Heart right ventricle (tissue), 16 donors: Measurements from ENCODE around the gene ZMIZ2. TPM values are rescaled to one million over a fixed set of nuclear protein-coding genes. Genes with fewer than 3 reads are reported as not detected.
"Not testable (repeated sequence)": the region's sequence is repeated elsewhere in the genome, so short reads cannot be mapped to it uniquely, and the experiment has no call there.

Source experiments
- ATAC-seq, 8 donors: fragments of 200-7000 bp; cut with Tn5 transposase; one replicate each; pipeline ENCODE4 v1.9.1; 2020; ENCODE audit warnings: mild to moderate bottlenecking in 8 of 8, moderate library complexity in 8 of 8, moderate number of reproducible peaks in 1 of 8
- DNase-seq, 2 donors: peaks; one replicate each; pipeline ENCODE4 v3.0.0-alpha.2; 2020
- H3K27ac ChIP-seq, 10 donors: fragments of 200-600 bp; sonication (generic) in 2 of 10; one replicate each; pipeline versions ENCODE4 v1.5.0 to v1.8.0; 2020 to 2022; ENCODE audit warnings: mild to moderate bottlenecking in 3 of 10
- H3K27me3 ChIP-seq, 7 donors: fragments of 200-600 bp; one replicate each; pipeline ENCODE4 v1.8.0; 2021 to 2022; ENCODE audit warnings: mild to moderate bottlenecking in 2 of 7
- H3K36me3 ChIP-seq, 9 donors: fragments of 200-600 bp; sonication (generic) in 1 of 9; one replicate each; pipeline versions ENCODE4 v1.5.0 to v1.8.0; 2020 to 2022; ENCODE audit warnings: mild to moderate bottlenecking in 2 of 9
- H3K4me1 ChIP-seq, 9 donors: fragments of 200-600 bp; sonication (generic) in 1 of 9; one replicate each; pipeline versions ENCODE4 v1.5.0 to v1.8.0; 2020 to 2022; ENCODE audit warnings: mild to moderate bottlenecking in 4 of 9
- H3K4me3 ChIP-seq, 10 donors: fragments of 200-600 bp; sonication (generic) in 2 of 10; one replicate each; pipeline versions ENCODE4 v1.5.0 to v1.8.0; 2020 to 2022; ENCODE audit warnings: mild to moderate bottlenecking in 7 of 10, moderate library complexity in 2 of 10
- H3K9me3 ChIP-seq, 11 donors: fragments of 200-600 bp in 10 of 11; sonication (generic) in 2 of 11; one replicate each; pipeline versions ENCODE4 v1.5.0 to v1.8.0; 2013 to 2022; ENCODE audit warnings: mild to moderate bottlenecking in 2 of 11, control low read depth in 1 of 11, moderate library complexity in 1 of 11
- WGBS, 2 donors: extraction: QIAGEN DNeasy Blood & Tissue Kit; methylation state at CpG; one replicate each; pipeline ENCODE4 v1.1.7; 2013; ENCODE audit warnings: inconsistent platforms in 1 of 2; 5-methylcytosine and 5-hydroxymethylcytosine counted together
- intact Hi-C, 10 donors: fragments of 100-400 bp; cut with DNase I; formaldehyde crosslinking; loops; one replicate each; pipeline versions ENCODE4 v1.11.1 to v1.14.2; 2022
- polyA plus RNA-seq, 2 donors: library from polyadenylated mRNA; stranded (reverse); fragments of 200-250 nt; gene quantifications; one replicate each; pipeline ENCODE4 v1.2.3, GENCODE V29; 2013
- total RNA-seq, 10 donors: library from RNA; stranded (reverse); fragmentation: NEBNext Ultra II Directional in 3 of 10; extraction: Animal tissue kit (Norgen Biotek cat#: 25700) in 3 of 10; gene quantifications; one replicate each; pipeline versions ENCODE4 v1.2.1 to v1.2.4, GENCODE V29; 2021 to 2023
- TF ChIP-seq, protein P1 (sequence below), 9 donors: fragments of 200-600 bp; sonication (generic) in 2 of 9; IDR thresholded peaks; one replicate each; pipeline versions ENCODE4 v1.5.0 to v1.8.0; 2021 to 2022; ENCODE audit warnings: antibody characterized with exemption in 9 of 9, mild to moderate bottlenecking in 5 of 9, moderate library complexity in 1 of 9
- donor health status: Arrhythmogenic right ventricular cardiomyopathy.
- donor health status: ischemic (EF 13 %, LVEDD 7.1; RV severe dilation, severe dysfunction).
- donor health status: healthy with polysubstance abuse.
- donor health status: DM: no; HTN: yes; CAD: no.
- donor health status: DM: no; HTN: no; CAD: no.
- donor health status: ischemic (EF 25% LVEDD 6.9; RV normal size, moderate dysfunction).
- donor health status: ischemic (EF 25% LVEDD 5.7; RV mildly dilated, moderate dysfunction).
- donor health status: healthy.
- donor health status: DM: yes; HTN: yes; CAD: no.
- donor health status: Ischemic cardiomyopathy.
- donor health status: ischemic (EF 35%, LVEDD 5.7; RV mildly dilated, moderate dysfunction).
- donor health status: nonischemic (EF 11% LVEDD 7.7; RV severe dilation, severe dysfunction).
- donor health status: DM: yes; HTN: yes; CAD: no.
- donor health status: PGD.
- donor health status: ischemic (EF 29% LVEDD 5.4; RV normal size, mild dysfunction).
- donor health status: nonischemic (EF 23%, LVEDD 6.1; RV moderate dilation, normal function).

ZMIZ2 gene
- total and polyA plus RNA-seq, 12 donors: 26.3 to 87.3 (median 47.9) TPM

- ATAC-seq (no peak), DNase-seq (no peak)
- intact Hi-C loops: no loop called here
- Histone ChIP-seq H3K27ac (no peak overlapping the region), H3K9me3 (peaks cover 0 to 20% (median 0%) of the 10 kb centered on the region in 11 donors), H3K27me3 (no peaks in the 10 kb centered on the region), H3K4me3 (no peak overlapping the region), H3K36me3 (no peaks in the 10 kb centered on the region), H3K4me1 (no peaks in the 10 kb centered on the region)
- TF ChIP-seq, protein P1, sequence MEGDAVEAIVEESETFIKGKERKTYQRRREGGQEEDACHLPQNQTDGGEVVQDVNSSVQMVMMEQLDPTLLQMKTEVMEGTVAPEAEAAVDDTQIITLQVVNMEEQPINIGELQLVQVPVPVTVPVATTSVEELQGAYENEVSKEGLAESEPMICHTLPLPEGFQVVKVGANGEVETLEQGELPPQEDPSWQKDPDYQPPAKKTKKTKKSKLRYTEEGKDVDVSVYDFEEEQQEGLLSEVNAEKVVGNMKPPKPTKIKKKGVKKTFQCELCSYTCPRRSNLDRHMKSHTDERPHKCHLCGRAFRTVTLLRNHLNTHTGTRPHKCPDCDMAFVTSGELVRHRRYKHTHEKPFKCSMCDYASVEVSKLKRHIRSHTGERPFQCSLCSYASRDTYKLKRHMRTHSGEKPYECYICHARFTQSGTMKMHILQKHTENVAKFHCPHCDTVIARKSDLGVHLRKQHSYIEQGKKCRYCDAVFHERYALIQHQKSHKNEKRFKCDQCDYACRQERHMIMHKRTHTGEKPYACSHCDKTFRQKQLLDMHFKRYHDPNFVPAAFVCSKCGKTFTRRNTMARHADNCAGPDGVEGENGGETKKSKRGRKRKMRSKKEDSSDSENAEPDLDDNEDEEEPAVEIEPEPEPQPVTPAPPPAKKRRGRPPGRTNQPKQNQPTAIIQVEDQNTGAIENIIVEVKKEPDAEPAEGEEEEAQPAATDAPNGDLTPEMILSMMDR (IDR thresholded peaks at IDR 0.05): no peak
These were observed 34.8 kb downstream of the ZMIZ2 start for GRCh38 chr7:44783407-44783806.

- WGBS, 2 donors: 85 to 86% methylated on average over 1 of the region's 1 CpG
- H3K36me3 ChIP-seq: no peaks in the 10 kb centered on the region
- intact Hi-C loops: no loop called here
- ATAC-seq (no peak), DNase-seq (no peak)
- TF ChIP-seq, protein P1 (IDR thresholded peaks at IDR 0.05): no peak
- H3K9me3 ChIP-seq: peaks cover 0 to 20% (median 0%) of the 10 kb centered on the region in 11 donors
- no peak overlapping the region for H3K4me3 ChIP-seq
- no peaks in the 10 kb centered on the region for H3K27me3 ChIP-seq
- H3K4me1 ChIP-seq: no peaks in the 10 kb centered on the region
- no peak overlapping the region for H3K27ac ChIP-seq
These were observed 35.7 kb downstream of the ZMIZ2 start for GRCh38 chr7:44784364-44784763.

DNA sequence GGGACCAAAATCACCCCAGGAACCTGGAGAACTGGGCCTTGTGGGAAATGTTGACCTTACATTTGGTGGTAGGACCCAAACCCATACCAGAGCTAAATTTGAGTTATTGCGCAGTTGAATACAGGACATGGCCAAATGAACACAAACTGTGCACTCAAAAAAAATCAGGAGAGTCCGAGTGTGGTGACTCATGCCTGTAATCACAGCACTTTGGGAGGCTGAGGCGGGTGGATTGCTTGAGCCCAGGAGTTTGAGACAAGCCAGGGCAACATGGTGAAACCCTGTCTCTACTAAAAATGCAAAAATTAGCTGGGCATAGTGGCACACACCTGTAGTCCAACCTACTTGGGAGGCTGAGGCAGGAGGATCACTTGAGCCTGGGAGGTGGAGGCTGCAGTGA, 36.6 kb downstream of the ZMIZ2 start:
- intact Hi-C loops, ATAC-seq: not testable (repeated sequence)
- 97% methylated on average over 3 of the region's 3 CpGs for WGBS, 2 donors

GRCh38 chr7:44787041-44787440, 38.4 kb downstream of the ZMIZ2 start:
- no peak overlapping the region for H3K4me3 ChIP-seq
- no peaks in the 10 kb centered on the region for H3K27me3 ChIP-seq
- H3K9me3 ChIP-seq: peaks cover 0 to 20% (median 0%) of the 10 kb centered on the region in 11 donors
- WGBS, 2 donors: 75 to 86% methylated on average over 4 of the region's 4 CpGs
- no peaks in the 10 kb centered on the region for H3K36me3 ChIP-seq
- no peak overlapping the region for H3K27ac ChIP-seq
- ATAC-seq: no peak
- TF ChIP-seq, protein P1 (IDR thresholded peaks at IDR 0.05): no peak
- DNase-seq: no peak
- H3K4me1 ChIP-seq: no peaks in the 10 kb centered on the region
- intact Hi-C loops: no loop called here

More for the DNA sequence above, 36.6 kb downstream of the ZMIZ2 start:
- H3K4me3 ChIP-seq, H3K4me1 ChIP-seq, H3K27me3 ChIP-seq, DNase-seq, H3K36me3 ChIP-seq, H3K27ac ChIP-seq: not testable (repeated sequence)
- peaks cover 0 to 20% (median 0%) of the 10 kb centered on the region in 11 donors for H3K9me3 ChIP-seq

DNA sequence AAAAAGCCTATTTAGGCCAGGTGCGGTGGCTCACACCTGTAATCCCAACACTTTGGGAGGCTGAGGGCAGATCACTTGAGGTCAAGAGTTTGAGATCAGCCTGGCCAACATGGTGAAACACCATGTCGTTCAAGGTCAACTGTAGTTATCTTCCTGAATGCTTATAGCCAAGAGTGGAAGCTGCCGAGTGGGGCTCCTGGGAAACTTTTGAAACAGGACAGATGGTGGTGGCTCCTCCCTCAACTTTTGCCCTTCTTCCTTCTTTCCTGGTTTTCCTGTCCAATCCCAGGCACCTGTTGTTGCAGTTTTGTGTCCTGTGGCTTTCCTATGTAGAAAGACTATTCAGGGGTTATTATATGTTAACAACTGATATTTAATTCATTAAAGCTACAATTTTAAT, 39.1 kb downstream of the ZMIZ2 start:
- H3K36me3 ChIP-seq: no peaks in the 10 kb centered on the region
- H3K27ac ChIP-seq: no peak overlapping the region
- no peaks in the 10 kb centered on the region for H3K4me1 ChIP-seq
- no peak for ATAC-seq
- 56 to 62% methylated on average over 3 of the region's 3 CpGs for WGBS, 2 donors
- peaks cover 0 to 16% (median 0%) of the 10 kb centered on the region in 11 donors for H3K9me3 ChIP-seq
- DNase-seq: no peak
- H3K27me3 ChIP-seq: no peaks in the 10 kb centered on the region
- H3K4me3 ChIP-seq: no peak overlapping the region
- TF ChIP-seq, protein P1 (IDR thresholded peaks at IDR 0.05): no peak
- intact Hi-C loops: no loop called here
